Sciatic nerve (tissue), 2 donors: ENCODE results near the gene ADAMTS14. TPM values are rescaled to one million over a fixed set of nuclear protein-coding genes. Genes with fewer than 3 reads are reported as not detected.

Experiments
- ATAC-seq: fragments of 200-7000 bp; cut with Tn5 transposase; one replicate; pipeline ENCODE4 v1.9.1; 2020; ENCODE audit warnings: mild to moderate bottlenecking, moderate library complexity
- DNase-seq: peaks from one replicate; pipeline ENCODE4 v3.0.0-alpha.2; 2020; ENCODE audit warnings: low spot score
- intact Hi-C: fragments of 100-400 bp; cut with DNase I; formaldehyde crosslinking; loops from one replicate; pipeline ENCODE4 v1.14.2; 2022
- total RNA-seq: library from RNA; stranded (reverse); fragmentation: NEBNext Ultra II Directional; extraction: Animal tissue kit (Norgen Biotek cat#: 25700); gene quantifications from one replicate; pipeline ENCODE4 v1.2.1, GENCODE V29; 2021
- donor health status: DM: no; HTN: no; CAD: no.
- donor health status: DM: no; HTN: no; CAD: no.

ADAMTS14 gene
- total RNA-seq, 1 donor from 2014 or later = 3.1 TPM

GRCh38 chr10:70684839-70685454, 12.6 kb downstream of the ADAMTS14 start:
- ATAC-seq = no peak

DNA sequence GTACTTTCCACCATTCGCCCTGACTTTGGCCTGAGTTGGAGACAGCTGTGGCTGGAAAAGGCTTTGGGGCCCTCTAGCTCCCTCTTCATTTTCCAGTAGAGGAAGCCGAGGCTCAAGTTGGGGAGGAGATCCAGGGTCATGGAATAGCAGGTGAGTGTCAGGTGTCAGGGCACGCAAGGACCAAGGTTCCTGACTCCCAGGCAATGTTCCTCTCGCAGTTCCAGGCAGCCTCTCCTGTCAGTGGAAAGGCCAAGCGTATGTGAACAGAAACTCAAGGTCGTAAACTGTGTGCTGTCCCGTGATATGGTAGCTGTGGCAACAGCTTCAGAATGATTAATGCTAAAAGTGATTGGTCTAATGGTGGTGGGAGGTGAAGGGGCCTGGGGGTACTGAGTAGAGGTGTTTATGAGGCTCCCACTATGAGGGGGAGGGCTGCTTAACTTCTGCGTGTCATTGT, 13.2 kb downstream of the ADAMTS14 start:
- no peak for DNase-seq
- intact Hi-C loops = no loop called here
- ATAC-seq = no peak

More at GRCh38 chr10:70684839-70685454, 12.6 kb downstream of the ADAMTS14 start:
- intact Hi-C loops = no loop called here
- no peak for DNase-seq

- ATAC-seq (no peak), DNase-seq (no peak)
These were observed 16.5 kb downstream of the ADAMTS14 start for GRCh38 chr10:70688828-70689227.

GRCh38 chr10:70689661-70690060, 17.4 kb downstream of the ADAMTS14 start:
- ATAC-seq (no peak), DNase-seq (no peak)
- intact Hi-C loops = no loop called here

More at GRCh38 chr10:70688828-70689227, 16.5 kb downstream of the ADAMTS14 start:
- intact Hi-C loops = no loop called here

- ATAC-seq (no peak), DNase-seq (no peak)
- intact Hi-C loops = no loop called here
These were observed 18.3 kb downstream of the ADAMTS14 start for GRCh38 chr10:70690589-70690988.

DNA sequence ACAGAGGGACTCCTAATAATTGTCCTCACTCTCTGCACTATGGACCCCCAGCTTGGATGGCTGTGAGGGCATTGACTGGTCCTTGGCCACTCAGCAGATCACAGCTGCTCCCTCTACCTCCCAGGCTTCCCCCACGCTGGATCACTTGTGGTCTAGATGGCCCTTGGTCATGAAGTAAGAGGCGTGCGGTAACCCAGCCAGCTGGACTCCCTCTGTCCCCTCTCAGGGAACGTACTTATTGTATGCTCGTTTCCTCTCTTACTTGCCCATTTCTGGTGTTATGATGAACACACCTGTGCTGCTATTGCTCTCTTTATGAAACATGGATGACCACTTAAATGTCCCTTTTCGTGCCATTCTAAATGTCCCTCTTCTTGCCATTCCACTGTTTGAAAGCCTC, 19.3 kb downstream of the ADAMTS14 start:
- ATAC-seq (peak; percentile 25), DNase-seq (no peak)
- intact Hi-C loops = no loop called here

GRCh38 chr10:70692043-70692603, 19.8 kb downstream of the ADAMTS14 start:
- no peak for DNase-seq
- no peak for ATAC-seq
- intact Hi-C loops = no loop called here

DNA sequence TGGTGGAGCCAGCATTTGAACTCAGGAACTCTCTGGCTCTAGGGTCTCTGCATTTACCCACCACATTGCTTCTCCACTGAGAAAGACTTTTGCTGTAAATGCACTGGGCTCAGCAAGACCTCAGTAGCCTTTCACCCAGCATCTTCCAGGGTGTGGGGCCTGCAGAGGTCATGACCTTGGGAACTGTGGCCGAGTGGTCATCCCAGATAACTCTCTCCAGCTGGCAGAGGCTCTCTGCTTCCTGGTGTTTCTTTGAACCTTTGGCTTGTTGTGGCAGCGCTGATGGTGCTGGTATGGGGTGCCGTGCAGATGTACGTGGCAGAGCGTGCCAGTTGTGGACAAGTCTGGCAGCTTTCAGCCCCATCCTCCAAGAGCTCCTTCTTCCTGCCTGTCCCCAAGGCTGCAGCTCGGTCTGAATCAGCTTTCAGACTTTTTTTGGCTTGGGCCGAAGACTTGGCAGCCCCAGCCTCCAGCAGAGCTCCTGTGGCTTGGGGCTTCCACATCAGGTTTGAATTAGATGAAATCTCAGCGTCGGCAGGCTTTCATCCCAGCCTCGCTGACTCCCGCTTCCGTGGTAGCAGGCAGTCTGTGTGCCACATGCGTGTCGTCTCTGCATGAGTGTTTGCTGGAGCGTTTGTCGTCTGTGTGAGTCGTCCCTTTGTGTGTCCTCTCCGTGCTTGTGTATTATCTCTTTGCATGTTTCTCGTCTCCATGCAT, 21.5 kb downstream of the ADAMTS14 start:
- ATAC-seq = peak; percentile 94
- peak; percentile 83 for DNase-seq

GRCh38 chr10:70694418-70695141, 22.3 kb downstream of the ADAMTS14 start:
- peak; percentile 29 for ATAC-seq
- DNase-seq = no peak
- intact Hi-C loops = no loop called here

More for the DNA sequence above, 21.5 kb downstream of the ADAMTS14 start:
- intact Hi-C loops = no loop called here

DNA sequence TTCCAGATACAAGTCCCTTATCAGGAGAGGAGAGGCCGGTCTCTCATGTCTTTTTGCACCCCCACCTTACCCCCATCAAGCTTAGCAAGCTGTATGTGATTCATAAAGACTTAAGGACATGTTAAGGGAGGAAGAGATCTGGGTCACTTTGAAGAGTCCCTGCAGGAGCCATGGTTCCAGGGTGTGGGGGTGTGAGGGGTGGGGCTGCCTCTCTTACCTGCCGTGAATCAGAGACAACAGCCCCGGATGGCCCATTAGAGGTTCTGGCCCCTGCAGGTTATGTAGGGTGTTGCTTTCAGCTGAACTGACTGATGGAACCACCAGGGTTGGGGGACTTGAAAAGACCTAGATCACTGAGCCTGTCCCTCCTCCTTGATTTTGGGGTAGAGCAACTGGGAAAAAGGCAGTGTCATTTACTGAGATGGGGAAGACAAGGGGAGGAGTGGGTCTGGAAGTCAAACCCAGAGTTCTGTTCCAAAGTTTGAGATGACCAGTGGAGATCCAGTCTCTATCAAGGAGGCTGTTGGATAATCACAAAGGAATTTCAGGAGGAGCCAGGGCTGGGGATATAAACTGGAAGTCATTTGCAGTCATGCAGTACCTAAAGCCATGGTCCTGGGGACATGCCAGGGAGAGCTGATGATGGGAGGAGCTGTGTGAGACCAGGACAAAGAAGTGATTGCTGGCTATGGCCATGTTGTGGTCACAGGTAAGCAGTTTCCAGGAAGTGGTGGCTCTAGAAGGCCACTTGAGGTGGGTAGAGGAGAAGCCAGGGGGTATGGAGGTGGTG, 23.1 kb downstream of the ADAMTS14 start:
- intact Hi-C loops = no loop called here
- ATAC-seq (no peak), DNase-seq (no peak)

GRCh38 chr10:70698211-70698610, 25.9 kb downstream of the ADAMTS14 start:
- no peak for DNase-seq
- ATAC-seq = no peak
- intact Hi-C loops = no loop called here

DNA sequence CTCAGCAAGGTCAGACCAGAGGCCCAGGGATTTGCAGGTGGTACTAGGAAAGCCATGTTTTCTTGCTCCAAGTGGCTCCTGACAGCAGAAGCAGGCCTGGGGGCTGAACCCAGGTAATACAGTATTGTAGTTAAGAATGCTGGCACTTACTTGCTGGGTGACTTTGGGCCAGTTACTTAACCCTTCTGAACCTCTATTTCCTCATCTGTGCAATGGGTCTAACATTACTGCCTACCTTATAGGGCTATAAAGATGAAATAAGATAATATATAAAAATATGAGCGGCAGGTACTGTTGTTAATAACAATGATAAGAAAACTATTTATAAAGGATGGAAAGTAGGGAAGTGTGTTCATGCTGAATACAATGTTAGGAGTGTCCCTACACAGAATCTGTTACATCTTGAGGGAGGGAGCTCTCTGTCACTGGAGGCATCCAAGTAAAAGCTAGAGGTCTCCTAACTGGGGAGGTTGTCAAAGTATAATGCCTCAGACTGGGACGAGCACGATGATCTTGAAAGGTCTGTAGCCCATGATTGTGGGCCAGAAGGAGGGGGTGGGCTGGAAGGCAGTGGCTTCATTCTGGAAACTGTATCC, 26.9 kb downstream of the ADAMTS14 start:
- intact Hi-C loops = no loop called here

GRCh38 chr10:70699659-70700174, 27.4 kb downstream of the ADAMTS14 start:
- ATAC-seq (peak; percentile 69), DNase-seq (no peak)
- intact Hi-C loops = no loop called here

More for the DNA sequence above, 26.9 kb downstream of the ADAMTS14 start:
- DNase-seq (no peak), ATAC-seq (no peak)

GRCh38 chr10:70702190-70702763, 30.0 kb downstream of the ADAMTS14 start:
- intact Hi-C loops = no loop called here
- ATAC-seq (no peak), DNase-seq (no peak)

DNA sequence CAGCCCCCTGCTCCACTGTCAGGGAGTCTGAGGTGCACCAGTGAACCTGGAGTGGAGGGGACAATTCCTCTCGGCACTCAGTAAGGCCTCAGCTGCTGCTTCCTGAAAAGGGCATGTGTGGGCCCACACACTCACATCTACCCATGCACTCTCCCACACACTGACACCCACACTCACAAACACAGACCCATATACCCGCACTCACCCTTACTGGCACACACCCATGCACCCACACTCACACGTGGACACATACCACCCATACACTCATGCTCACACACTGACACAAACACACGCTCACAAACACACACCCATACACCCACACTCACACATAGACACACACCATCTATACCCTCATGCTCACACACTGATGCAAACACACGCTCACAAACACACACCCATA, 31.9 kb downstream of the ADAMTS14 start:
- ATAC-seq = no peak
- intact Hi-C loops = no loop called here

GRCh38 chr10:70705121-70705861, 33.0 kb downstream of the ADAMTS14 start:
- no peak for DNase-seq
- intact Hi-C loops = no loop called here
- no peak for ATAC-seq

More for the DNA sequence above, 31.9 kb downstream of the ADAMTS14 start:
- DNase-seq = no peak

- no peak for DNase-seq
- ATAC-seq = no peak
- intact Hi-C loops = no loop called here
These were observed 38.9 kb downstream of the ADAMTS14 start for GRCh38 chr10:70711177-70711576.
